Activated CD8-positive, alpha-beta memory T cell treated with anti-CD3 and anti-CD28 coated beads, Interleukin-2, amount 50 U/mL, for 48 hours (primary cell): ENCODE data around the gene SNRNP48.

Experiments used
- DNase-seq: peaks from one replicate; pipeline ENCODE4 v3.0.0-alpha.2; 2020

Gene SNRNP48

DNA sequence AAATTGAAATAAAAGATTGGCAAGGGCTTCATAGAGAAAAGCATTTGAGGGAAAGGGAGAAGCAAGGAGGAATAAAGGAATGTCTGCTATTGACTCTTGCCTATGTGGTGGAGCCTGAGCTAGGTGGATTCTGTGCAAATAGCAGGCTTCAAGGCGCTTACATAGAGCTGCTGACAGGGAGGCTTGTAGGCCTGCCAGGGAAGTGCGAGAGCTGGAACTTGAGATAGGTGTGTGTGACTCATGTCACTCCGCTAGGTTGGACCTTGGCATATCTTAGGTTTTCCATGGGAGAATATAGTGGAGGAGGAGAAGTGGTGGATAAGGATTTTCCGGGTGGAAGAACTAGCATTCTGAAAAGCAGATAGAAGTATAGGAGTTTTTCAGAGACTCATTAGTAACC is 14.0 kb downstream of the SNRNP48 start:
- no peak for DNase-seq

DNA sequence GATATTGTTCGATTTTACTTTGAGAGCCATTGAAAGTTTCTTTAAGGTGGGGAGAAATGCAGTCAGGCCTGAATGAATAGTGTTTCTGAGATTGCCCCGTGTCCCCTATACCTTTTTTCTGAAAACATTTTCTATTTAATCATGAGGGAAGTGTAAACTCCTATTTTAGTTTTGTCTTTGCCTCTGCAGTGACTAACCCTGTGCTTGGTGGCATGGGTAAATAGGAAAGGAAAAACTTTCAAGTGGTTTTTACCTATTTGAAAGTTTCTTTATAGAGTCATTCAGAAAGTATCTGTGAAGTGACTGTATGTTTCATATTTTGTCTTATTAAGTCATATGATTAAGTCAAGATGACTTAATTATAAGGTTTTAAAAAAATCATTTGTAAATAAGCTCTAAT is 14.5 kb downstream of the SNRNP48 start:
- DNase-seq = no peak

DNA sequence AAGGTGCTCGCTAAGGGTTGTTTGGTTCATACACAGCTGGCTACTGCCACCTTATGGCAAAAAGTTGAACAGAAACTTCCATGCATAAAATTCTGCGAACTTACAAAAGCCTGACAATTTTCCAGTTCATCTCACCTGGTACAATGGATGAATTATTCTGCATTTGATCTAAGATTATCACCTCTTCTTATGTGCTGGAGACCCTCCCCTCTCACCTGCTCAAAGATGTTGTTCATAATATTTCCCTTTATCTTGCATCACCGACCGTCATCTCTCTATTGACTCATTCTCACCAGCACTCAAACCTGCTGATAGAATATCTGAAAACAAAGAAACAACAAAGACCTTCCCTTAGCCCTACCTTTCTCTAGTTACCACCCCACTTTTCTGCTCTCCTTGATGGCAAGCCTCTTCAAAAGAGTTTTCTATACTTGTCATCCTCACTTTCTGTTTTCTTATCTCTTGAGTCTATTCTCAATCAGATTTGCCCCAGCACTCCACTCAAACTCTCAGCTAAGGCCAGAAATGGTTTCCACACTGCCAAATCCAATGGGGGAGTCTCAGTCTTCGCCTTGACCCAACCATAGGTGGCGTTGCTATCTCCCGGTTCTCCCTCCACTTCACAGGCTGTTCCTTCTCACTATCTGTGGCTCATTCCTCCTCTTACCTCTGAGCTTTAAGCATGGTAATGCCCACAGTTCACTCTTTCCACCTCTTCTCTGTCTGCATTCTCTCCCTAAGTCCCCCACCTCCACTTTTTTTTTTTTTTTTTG is 25.8 kb downstream of the SNRNP48 start:
- no peak for DNase-seq

DNA sequence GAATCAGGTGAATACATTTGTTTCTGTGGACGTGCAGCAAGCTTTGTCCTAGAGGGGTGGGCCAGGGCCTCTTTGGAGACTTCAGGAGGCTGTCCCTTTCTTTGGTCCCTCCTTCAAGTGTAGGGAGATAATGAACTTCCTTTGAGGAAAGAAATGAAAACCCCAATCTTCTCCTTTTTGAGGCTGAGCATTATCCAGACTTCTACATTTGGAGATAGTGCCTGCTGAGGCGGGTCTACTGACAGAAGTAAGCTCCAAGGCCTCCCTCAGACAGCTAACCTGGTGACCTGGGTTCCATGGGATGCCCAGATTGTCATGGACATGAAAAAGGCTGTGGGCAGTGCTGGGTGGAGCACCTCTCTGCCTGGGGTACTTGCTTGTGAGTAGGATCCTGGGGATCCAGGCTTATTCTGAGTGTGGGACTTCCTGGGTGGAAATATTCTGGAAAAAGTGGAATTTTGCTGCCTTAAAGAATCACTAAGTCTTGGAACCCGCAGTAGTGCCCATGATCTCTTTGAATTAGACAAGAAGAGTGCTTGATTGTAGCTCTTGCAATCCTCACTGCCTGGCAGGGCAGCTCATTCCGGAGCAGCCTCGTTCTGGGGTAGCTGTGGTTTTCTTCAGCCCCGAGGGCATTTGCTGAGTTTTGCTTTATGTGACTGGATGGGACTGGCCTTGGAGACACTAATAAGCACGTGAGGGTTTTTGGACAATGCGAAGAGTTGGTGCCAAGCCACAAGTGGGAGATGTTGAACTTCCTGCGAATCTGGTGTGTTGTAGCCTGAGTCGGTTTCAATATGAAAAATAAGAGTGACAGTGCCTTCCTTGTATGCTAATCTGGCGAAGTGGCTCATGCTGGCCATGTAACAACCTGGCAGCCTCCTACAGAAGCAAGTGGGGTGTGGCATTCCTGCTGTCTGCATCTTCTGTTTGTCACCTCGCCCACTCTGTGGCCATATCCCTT is 28.1 kb downstream of the SNRNP48 start:
- no peak for DNase-seq

DNA sequence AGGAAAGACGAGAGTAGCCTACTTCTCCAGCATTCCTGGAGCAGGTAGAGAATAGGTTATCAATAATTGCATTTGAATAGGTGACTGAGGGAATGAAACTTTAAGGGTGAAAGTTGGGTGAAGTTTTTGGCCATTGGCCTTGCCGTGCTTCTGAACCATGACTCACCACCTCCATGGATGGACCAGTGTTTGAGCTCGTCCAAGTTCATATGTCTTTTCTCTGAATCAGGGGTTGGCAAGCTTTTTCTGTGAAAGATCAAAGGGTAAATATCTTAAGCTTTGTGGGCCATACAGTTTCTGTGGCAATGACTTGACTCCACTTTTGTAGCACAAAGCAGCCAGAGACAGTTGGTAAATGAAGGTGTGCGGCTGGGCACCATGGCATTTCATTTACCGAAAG is 31.8 kb downstream of the SNRNP48 start:
- no peak for DNase-seq

DNA sequence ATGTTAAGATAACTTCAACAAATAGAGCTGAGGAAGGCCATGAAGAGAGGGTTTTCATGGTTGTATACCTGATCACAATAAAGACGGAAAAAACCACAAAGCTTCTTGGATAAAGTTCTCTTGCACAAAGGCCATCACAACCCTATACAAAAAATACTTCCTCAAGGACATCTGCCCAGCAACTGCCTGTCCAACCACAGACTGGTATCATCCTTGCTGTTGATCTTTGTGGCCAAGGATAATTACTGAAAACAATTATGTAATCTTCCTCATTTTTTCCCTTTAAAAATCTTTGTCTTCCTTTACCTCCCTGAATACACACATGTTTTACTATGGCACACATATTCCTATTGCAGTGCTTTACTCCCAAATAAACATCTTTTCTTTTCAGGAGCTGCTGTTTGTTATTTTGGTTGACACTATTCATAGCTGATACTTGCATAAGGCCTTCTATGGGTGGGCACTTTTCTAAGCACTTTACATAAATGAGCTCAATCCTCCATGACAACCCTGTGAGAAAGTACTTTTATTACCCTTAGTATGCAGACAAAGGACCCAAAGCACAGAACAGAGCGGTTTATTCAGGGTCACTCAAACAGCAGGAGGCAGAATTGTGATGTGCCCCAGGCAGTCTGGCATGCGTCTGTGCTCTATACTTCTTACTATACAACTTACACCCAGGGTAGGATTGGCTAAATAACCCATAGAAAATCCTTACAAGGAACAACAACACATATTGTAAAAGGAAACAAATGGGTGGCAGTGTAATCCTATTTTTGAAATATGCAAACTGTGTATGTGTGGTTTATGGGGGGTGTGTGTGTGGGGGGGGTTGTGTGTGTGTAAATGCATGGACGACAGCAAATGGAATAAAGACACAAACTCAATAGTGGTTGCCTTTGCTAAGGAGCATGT is 35.1 kb downstream of the SNRNP48 start:
- DNase-seq = no peak

DNA sequence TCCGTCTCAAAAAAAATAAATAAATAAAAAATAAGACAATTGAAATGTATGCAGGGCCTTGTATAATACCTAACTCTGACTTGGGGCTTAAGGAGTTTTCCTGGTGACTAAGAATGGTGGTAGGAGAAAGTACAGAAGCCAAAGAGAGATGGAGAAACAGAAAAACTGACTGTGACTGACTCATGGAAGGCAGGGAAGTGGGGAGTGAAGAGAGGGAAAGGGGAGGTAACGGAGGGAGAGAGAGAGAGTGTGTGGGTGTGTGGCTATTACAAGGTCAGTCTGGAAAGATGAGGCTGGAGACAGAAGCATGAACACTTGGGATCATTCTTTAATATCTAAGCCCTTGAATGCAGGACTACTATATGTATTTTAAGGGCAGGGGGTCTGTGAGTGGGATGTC is 38.5 kb downstream of the SNRNP48 start:
- no peak for DNase-seq

DNA sequence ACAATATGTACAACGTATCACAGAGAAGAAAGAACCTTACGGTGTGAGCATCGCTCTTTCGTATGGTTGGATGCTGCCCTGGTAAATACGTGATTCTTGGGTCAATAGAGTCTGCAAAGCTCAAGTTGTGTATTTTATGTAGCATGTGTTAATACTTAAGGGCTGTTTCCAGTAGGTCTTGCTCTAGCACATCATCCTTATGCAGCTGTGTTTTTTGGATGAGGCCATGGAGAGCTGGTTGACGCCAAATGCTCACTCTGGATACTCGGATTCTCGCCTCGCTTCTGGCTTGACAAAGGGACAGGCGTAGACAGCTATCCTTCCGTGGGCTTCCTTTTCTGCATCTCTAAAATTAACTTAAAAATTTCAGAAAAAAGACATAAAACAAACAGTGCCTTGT is 38.9 kb downstream of the SNRNP48 start:
- DNase-seq = no peak

DNA sequence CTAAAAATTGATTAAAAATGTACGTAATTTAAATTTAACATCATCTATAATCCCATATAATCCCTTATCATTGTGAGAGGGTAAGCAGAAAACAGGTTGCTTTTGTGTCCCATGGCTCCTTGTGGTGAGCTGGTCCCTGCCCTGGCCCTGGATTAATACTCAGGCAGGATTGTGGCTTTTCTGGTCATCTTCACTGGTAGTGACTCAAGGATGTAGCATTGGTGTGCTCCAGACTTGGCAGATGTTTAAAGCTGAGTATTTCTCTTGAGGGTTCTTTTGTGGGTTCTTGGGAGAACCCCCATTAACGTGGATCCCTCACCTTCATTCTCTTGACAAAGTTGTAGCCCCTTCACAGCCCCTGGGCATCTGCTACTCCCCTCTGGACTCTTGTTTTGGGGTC is 39.3 kb downstream of the SNRNP48 start:
- no peak for DNase-seq

DNA sequence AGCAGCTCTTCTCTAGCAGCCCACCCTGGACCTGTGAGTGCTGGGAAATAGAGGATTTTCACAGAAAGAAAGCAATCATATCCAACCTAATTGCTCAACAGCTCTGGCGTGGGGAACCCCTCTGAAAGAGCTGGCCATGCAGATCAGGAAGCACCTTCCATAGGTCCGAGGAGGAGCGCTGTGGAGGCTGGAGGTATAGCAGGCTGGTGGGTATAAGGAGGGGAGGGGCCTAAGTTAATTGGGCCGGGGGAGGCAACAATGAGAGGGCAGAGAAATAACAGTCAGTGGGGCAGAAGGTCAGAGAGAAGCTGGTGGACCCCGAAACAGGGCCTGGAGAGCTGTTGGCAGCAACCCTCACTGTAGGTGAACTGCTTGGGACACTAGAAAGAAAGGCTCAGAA is 40.8 kb downstream of the SNRNP48 start:
- no peak for DNase-seq

DNA sequence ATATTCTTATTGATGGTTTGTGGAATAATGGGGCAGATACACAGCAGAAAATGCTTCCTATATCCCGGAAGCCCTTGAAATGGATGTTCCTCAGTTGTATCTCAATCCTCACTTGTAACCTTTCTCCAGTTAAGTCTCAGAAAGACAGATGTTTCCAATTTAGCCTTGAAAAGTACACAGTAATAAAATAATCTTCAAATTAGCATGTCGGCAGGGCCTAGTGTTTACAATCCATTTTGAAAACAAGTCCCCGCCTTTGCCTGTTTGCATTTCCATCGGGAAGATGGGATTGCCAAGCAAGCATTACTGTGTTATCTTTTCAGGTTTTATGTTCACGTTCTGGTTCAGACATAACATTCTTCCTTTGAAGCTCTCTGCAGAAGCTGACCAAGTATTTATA is 41.5 kb downstream of the SNRNP48 start:
- no peak for DNase-seq

DNA sequence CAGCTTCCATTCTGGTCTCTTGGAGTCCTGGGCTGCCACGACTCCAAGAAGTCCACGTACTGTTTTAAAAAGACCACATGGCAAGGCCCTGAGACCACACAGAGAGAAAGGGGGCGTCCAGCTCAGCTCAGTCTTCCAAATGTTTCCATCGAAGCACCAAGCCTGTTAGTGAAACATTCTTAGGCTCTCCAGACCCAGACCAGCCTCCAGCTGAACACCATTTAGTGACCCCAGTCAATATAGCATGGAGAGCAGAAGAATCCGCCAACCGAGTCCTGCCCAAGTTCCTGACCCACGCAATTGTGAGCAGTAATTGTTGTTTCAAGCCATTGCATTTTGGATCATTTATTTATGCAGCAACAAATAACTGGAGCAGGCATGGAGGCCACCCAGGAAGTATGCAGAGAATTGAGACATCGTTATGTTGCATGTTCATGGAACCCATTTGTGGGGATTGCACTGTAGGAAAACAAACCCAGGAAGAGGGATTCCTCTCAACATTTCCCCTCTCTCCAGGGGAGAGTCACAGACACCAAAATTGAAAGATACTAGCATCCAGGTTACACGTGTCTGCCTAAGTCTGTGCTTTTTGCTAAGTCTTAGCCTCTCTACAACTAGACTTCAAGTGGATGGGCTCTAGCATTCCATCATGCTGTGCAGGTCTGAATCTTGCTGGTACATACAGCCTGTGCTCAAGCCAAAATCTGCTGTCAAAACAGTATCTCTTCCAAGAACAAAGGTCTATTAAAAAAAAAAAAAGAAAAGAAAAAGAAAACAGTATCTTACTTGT is 42.7 kb downstream of the SNRNP48 start:
- DNase-seq = no peak

DNA sequence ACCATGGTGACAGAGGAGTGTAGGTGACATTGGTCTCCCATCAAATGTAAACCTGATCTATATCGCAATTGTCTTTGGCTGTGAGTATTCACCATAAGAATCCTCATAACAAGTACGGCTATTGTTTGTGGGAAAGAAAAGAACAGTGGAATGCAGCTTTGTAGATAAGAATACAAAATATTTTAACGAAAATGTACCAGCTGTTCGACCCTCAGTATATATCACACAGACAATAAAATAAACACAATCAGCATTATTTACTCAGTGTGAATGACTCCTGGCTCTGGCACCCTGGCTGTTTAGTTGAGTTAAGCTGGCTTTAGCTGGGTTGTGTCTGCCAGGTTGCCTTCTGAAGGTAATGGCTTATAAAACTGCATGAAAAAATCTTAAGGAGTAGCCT is 43.4 kb downstream of the SNRNP48 start:
- no peak for DNase-seq

DNA sequence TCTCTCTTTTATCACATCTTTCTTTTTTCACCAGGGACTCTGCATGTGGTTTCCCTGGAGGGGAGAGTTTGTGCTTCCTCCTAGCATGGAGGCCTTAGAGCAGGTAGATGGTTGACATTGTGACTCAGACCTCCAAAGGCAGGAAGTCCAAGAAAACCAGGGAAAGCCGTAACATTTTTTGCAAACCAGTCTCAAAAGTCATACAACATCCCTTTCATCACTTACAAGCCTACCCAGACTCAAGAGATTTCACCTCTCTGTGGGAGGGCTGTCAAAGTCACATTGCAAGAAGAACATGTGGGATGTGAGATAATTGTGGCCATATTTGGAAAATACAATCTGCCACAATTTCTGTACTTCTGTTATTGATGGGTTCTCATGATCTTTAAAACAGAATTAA is 46.2 kb downstream of the SNRNP48 start:
- DNase-seq = no peak

DNA sequence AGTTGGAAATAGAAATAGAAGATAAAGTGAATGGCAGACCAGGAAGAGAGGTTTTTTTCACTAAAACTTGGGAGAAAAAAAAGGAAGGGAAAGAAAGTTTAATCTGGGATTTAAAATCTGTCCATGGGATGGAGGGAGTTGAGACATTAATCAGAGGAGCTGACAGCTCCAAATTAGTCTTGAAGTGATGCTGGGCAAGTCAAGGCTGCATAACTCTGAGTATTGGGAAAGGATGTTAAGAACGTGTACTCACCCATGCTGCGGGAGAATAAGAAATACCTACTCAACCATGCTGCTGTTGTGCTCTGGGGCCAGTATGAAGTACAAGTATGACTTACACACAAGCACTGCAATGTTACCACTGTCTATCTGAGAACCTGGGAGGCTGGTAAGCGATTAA is 47.5 kb downstream of the SNRNP48 start:
- no peak for DNase-seq

DNA sequence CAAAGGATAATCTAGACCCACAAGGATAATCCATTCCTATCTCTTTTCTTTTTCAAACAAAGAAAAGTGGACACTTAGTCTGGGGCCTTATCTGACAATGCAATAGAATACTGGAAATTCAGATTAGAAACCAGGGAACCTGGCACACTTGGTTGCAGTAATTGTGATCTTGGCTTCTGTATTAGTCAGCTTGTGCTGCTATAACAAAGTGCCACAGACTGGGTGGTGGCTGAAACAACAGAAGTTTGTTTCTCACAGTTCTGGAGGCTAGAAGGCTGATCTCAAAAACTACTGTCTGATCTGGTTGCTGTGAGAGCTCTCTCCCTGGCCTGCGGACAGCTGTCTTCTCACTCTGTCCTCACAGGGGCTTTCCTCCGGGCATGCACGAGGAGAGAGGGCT is 49.4 kb downstream of the SNRNP48 start:
- no peak for DNase-seq

DNA sequence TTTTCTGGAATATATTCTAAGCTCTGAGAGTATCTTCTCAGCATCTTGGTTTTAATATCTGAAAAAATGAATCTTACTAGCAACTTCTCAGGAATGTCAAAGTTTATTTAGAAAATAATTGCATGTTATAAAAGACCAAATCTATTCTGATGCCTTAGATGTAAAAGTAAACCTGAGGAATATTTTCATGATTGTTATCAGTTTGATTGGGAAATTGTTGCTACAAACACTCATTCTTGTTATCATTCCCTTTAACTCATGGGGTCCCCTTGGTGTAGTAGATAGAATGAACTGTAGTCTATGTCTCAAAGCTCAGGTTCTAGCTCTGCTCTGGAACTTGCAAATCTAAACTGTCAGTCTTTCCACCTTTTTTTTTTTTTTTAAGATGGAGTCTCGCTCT is 50.0 kb downstream of the SNRNP48 start:
- no peak for DNase-seq

DNA sequence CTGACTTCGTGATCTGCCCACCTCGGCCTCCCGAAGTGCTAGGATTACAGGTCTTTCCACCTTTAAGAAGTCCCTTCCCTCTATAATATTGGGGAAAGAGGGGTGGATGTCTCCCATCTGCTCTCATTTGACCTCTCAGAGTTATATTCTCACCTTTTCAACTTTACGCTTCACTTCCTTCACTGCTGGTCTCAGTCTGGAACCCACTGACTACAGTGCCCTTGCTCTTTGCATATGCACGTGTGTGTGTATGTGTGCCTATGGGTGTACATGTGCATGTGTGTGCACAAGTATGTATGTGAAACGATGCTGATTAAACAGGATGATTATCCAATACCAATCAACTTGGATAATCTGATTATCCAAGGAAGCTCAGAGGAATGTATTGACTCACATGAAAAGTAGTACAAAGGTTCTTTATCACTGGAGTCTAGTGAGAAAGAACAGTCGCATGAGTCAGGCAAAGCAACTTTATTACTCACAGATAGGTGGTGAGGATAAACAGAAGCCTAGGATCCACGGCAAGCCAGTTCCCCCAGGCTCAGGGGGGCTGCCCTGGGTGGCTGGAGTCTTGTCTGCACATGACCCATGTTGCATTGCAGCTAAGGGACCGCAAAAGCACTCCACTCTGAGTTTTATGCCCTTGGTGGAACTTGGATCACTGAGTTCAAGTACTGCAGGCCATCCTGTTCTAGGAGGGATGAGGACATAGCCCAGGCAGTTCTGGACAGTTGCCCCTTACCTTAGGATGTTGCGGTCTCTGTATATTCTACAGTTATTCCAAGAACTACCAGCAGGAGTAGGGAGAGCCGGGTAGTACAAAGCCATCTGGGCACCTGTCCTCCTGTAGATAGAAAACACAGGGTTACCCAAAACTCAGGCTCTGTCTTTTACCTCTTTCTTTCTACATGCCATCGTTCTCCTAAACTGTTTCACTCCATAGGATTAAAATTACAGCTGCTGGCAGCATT is 50.9 kb downstream of the SNRNP48 start:
- no peak for DNase-seq

DNA sequence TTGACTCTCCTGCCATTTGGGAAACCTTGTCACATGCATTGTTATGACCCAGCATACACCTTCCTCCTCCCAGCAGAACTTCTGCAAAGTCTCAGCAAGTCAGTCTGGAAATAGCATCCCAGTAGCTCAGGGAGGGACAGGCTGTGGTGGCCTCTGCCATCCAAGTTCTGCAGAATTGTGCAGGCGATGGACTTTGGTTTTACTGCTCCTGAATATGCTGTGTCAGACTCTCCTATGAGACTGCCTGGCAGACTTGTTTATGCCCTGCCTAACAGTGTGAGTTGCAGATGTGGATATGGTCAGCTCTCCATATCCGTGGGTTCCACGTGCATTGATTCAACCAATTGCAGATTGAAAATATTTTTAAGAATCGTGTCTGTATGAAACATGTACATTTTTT is 52.8 kb downstream of the SNRNP48 start:
- DNase-seq = no peak

DNA sequence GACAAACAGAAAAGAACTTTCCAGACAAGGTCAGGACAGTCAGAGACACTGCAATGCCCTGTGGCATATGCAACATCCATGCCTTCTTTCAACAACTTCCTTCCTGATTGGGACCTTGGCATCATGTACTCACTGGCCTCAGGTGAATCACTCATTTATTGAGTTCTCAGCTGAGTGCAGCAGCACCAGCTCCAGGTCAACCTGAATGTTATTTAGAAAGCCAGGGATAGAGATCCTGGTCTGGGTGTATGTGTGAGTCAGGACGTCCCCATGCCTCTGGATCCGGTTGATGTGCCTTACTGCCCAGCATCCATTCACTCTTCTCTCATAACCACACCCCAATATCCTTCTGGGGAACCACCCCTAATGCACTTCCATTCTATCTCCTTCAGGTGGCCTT is 54.4 kb downstream of the SNRNP48 start:
- no peak for DNase-seq

DNA sequence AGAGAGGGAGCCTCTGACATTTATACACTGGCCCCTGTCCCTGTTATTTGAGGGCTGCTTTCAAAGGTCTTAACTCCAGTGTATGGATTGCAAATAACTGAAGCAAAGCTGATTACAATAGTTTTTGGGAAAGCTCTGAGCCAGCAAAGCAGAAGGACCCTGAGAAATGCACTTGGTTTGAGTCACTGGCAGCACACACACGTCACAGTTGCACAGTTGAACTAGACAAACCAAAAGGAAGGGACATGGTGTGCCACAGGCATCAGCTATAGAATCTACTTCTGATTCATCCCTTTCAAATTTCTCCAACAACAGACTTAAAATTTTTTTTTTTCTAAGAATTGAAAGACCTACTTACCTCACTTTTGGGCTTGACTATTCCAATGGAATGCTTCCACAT is 56.4 kb downstream of the SNRNP48 start:
- no peak for DNase-seq
